Measurements from ENCODE around the gene DAO. TPM values are rescaled to one million over a fixed set of nuclear protein-coding genes. Genes with fewer than 3 reads are reported as not detected.
"Not testable (repeated sequence)": the region's sequence is repeated elsewhere in the genome, so short reads cannot be mapped to it uniquely, and the experiment has no call there.

DAO gene
- total RNA-seq, 1 donor from 2014 or later, result not detected

- H3K27ac Mint-ChIP-seq (ENCODE audit: unreplicated experiment), result peak overlapping the region; percentile 94
- TF ChIP-seq CTCF (conservative IDR thresholded peaks at IDR 0.05), result no peak
- peaks cover 14% of the 10 kb centered on the region for H3K27me3 Mint-ChIP-seq (ENCODE audit: low read depth)
- H3K36me3 Mint-ChIP-seq (ENCODE audit: low read depth), result peaks cover 17% of the 10 kb centered on the region
- DNase-seq (ENCODE audit: low read depth, low spot score), result no peak
- peaks cover 3% of the 10 kb centered on the region for H3K9me3 Mint-ChIP-seq
- H3K4me1 Mint-ChIP-seq, result peaks cover 58% of the 10 kb centered on the region
- peak overlapping the region; percentile 91 for H3K4me3 Mint-ChIP-seq
Observed at GRCh38 chr12:108856170-108856427, 23.8 kb upstream of the DAO start.

- Mint-ChIP-seq H3K9me3 (peaks cover 3% of the 10 kb centered on the region), H3K36me3 (ENCODE audit: low read depth) (peaks cover 17% of the 10 kb centered on the region), H3K27ac (ENCODE audit: unreplicated experiment) (peak overlapping the region; percentile 94), H3K27me3 (ENCODE audit: low read depth) (peaks cover 14% of the 10 kb centered on the region), H3K4me3 (peak overlapping the region; percentile 91), H3K4me1 (peaks cover 57% of the 10 kb centered on the region)
- TF ChIP-seq CTCF (conservative IDR thresholded peaks at IDR 0.05), result no peak
- no peak for DNase-seq (ENCODE audit: low read depth, low spot score)
Observed at GRCh38 chr12:108856428-108857157, 23.3 kb upstream of the DAO start.

DNA sequence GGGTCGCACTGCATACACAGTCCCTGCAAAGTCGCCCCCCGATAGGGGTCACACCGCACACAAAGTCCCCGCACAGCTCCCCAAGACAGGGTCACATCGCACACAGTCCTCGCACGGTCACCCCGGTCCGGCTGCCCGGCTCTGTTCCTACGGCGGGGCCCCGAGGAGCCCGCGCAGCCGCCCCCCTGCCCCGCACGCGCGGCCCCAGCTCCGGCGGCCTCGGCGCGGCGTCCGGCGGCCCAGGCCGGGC, 22.8 kb upstream of the DAO start:
- H3K9me3 Mint-ChIP-seq, result peaks cover 3% of the 10 kb centered on the region
- H3K27ac Mint-ChIP-seq (ENCODE audit: unreplicated experiment), result peak overlapping the region; percentile 94
- TF ChIP-seq CTCF (conservative IDR thresholded peaks at IDR 0.05), result no peak
- H3K4me1 Mint-ChIP-seq, result peaks cover 57% of the 10 kb centered on the region
- peaks cover 14% of the 10 kb centered on the region for H3K27me3 Mint-ChIP-seq (ENCODE audit: low read depth)
- peaks cover 17% of the 10 kb centered on the region for H3K36me3 Mint-ChIP-seq (ENCODE audit: low read depth)
- DNase-seq (ENCODE audit: low read depth, low spot score), result no peak
- H3K4me3 Mint-ChIP-seq, result peak overlapping the region; percentile 91

- Mint-ChIP-seq H3K9me3 (peaks cover 3% of the 10 kb centered on the region), H3K4me1 (peaks cover 50% of the 10 kb centered on the region), H3K27me3 (ENCODE audit: low read depth) (peaks cover 14% of the 10 kb centered on the region), H3K27ac (ENCODE audit: unreplicated experiment) (no peak overlapping the region), H3K36me3 (ENCODE audit: low read depth) (peaks cover 13% of the 10 kb centered on the region), H3K4me3 (peak overlapping the region; percentile 84)
- DNase-seq (ENCODE audit: low read depth, low spot score), result no peak
- no peak for TF ChIP-seq CTCF (conservative IDR thresholded peaks at IDR 0.05)
Observed at GRCh38 chr12:108858311-108859074, 21.4 kb upstream of the DAO start.

DNA sequence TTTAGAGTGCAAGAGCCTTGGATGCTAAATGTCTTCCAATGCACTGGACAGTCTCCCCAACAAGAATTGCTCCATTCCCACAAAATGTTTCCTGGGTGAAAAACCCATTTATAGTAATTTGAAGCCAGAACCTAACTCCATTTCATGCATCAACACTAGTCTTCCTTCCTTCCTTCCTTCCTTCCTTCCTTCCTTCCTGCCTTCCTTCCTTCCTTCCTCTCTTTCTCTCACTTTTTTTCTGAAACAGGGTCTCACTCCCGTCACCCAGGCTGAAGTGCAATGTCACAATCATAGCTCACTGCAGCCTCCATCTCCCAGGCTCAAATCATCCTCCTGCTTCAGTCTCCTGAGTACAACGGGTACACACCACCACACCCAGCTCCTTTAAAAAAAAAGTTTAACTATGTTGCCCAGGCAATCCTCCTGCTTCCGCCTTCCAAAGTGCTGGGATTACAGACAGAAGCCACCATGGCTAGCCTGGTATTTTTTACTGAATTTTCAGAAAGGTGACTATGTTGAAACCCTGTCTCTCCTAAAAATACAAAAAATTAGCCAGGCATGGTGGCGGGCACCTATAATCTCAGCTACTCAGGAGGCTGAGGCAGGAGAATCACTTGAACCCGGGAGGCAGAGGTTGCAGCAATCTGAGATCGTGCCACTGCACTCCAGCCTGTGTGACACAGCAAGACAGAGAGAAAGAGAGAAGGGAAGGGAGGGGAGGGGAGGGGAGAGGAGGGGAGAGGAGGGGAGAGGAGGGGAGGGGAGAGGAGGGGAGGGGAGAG, 20.6 kb upstream of the DAO start:
- H3K4me1 Mint-ChIP-seq, result peaks cover 42% of the 10 kb centered on the region
- H3K27me3 Mint-ChIP-seq (ENCODE audit: low read depth), result peaks cover 14% of the 10 kb centered on the region
- H3K9me3 Mint-ChIP-seq; H3K27ac Mint-ChIP-seq (ENCODE audit: unreplicated experiment); H3K36me3 Mint-ChIP-seq (ENCODE audit: low read depth); DNase-seq (ENCODE audit: low read depth, low spot score): not testable (repeated sequence)
- peak overlapping the region; percentile 84 for H3K4me3 Mint-ChIP-seq

- H3K27ac Mint-ChIP-seq (ENCODE audit: unreplicated experiment), result no peak overlapping the region
- peaks cover 14% of the 10 kb centered on the region for H3K27me3 Mint-ChIP-seq (ENCODE audit: low read depth)
- no peak for TF ChIP-seq CTCF (conservative IDR thresholded peaks at IDR 0.05)
- H3K36me3 Mint-ChIP-seq (ENCODE audit: low read depth), result peaks cover 7% of the 10 kb centered on the region
- DNase-seq (ENCODE audit: low read depth, low spot score), result no peak
- no peak overlapping the region for H3K4me3 Mint-ChIP-seq
- peaks cover 37% of the 10 kb centered on the region for H3K4me1 Mint-ChIP-seq
- peaks cover 3% of the 10 kb centered on the region for H3K9me3 Mint-ChIP-seq
Observed at GRCh38 chr12:108859923-108860291, 20.0 kb upstream of the DAO start.
